HG02970 (cell line): ENCODE measurements around the gene LSS.
"Not testable (repeated sequence)": the region's sequence is repeated elsewhere in the genome, so short reads cannot be mapped to it uniquely, and the experiment has no call there.

ENCODE experiments used
- ATAC-seq: cut with Tn5 transposase; IDR thresholded peaks from one replicate; pipeline ENCODE4 v1.9.1; 2021; ENCODE audit warnings: mild to moderate bottlenecking, moderate library complexity, moderate number of reproducible peaks; ENCODE audit not compliant: unreplicated experiment, low FRiP score

The LSS gene

GRCh38 chr21:46188226-46189212, 40.1 kb downstream of the LSS start:
- ATAC-seq = no peak

DNA sequence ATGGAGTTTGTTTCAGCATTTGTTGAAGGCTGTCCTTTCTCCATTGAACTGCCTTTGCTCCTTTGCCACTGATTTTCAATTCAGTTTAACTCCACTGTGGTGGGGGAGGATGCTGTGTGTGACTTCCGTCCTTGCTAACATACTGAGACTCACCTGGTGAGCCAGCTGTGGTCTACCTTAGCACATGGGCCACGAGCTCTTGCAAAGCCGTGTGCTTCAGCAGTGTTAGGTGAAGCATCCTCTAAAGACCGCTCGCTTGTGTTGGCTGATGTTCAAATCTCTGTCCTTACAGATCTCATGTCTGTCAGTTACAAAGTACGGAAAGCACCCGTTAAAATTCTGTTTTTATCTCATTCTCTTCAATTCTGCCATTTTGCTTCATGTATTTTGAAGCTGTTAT, 40.8 kb downstream of the LSS start:
- no peak for ATAC-seq

GRCh38 chr21:46187261-46187660, 41.3 kb downstream of the LSS start:
- ATAC-seq = no peak

GRCh38 chr21:46185716-46186115, 42.9 kb downstream of the LSS start:
- ATAC-seq = no peak

DNA sequence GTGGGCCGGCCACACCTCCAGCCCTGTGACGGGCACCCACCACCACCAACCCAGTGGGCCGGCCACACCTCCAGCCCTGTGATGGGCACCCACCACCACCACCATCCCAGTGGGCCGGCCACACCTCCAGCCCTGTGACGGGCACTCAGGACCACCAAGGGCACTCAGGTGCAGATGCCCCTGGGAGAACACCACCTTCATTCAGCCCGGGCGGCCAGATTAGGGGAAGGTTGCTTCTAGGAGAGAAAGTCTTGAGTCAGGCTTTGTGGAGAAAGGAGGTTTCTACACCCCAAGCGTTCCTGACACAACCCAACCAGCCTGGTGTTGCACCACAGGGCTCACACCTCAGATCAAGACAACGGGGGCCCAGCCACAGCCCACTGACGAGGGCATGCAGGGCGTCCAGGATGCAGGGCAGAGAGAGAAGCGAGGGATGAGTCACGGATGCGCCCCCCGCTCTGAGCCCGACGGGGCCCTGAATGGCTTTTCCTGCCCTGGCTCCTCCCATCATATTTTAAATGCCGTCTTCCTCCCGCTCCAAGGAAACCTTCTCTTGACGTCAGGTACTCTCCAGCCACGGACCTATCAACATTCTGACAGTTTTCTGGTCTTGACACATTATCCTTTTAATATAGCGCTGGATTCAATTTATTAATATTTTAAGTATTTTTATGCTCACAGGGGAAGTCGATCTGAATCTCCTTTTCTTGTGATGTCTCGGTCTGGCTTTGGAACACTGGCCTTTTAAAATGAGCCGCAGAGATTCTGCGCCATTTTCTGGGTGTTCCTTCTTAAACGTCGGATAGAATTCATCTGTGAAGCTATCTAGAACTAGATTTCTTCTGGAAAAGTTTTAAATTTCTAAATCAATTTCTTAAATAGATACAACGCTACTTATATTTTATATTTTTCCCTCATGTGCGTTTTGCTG, 43.7 kb downstream of the LSS start:
- ATAC-seq = no peak

GRCh38 chr21:46183910-46184624, 44.5 kb downstream of the LSS start, which contains the start of gene SPATC1L:
TSS of gene SPATC1L (minus strand) at chr21:46184459. CDS start at chr21:46182816, 1,643 bp downstream.
- ATAC-seq = no peak

GRCh38 chr21:46183337-46183909, 45.2 kb downstream of the LSS start:
- ATAC-seq = not testable (repeated sequence)

DNA sequence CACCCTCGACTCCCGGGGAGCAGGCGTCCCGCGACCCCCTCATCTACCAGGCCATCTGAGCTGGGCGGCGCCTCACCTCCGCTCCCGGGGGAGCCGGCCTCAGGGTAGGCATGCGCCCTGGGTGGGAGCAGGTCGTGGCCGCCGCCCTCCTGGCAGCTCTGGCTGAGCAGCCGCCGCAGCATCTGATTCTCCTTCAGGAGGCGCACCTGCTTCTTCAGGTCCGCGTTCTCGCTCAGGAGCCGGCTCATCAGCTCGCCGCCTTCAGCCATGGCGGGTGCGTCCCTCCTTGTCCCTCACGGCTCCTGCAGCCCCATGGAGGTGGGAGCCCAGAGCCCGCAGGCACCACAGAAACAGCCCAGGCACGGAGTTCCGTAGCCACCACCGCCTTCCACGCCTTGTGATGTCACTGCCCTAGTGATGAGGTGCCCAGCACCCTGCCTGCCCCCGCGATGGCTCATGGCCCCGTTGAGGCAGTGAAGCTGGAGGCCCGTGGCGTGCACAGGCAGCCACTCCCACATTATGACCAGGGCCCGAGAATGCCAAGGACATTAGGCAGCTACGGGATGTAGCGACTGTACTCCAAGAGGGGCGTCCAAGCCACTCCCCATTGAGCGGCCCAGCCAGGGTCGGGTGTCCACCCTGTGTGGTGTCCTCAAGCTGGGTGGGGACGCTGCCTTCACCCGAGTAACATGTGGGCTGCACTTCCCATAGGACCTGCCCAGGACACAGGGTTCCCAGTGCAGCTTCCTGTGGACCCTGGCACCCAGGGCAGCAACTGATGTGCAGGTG, 45.8 kb downstream of the LSS start:
- ATAC-seq = no peak

- ATAC-seq = no peak
These were observed 46.5 kb downstream of the LSS start for GRCh38 chr21:46181953-46182547.

DNA sequence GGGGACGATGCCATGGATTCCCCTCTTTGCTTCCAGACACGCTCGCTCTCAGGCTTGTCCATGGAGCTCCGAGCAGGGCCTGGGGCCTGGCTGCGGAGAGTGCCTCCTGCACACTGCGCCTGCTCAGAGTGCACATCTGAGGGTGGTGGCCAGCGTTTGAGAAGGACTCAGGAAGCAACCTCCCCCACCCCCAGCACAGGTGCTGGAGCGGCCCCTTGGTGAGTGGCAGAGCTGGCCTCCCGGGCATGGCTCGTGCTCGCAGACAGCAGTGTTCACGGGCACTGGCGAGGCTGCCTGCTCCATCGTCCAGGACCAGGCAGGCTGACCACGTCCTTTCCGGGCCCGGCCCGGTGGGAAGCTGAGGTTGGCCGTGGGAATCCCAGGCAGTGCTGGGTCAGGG, 47.1 kb downstream of the LSS start:
- ATAC-seq = no peak

GRCh38 chr21:46180778-46181391, 47.7 kb downstream of the LSS start:
- ATAC-seq = no peak

DNA sequence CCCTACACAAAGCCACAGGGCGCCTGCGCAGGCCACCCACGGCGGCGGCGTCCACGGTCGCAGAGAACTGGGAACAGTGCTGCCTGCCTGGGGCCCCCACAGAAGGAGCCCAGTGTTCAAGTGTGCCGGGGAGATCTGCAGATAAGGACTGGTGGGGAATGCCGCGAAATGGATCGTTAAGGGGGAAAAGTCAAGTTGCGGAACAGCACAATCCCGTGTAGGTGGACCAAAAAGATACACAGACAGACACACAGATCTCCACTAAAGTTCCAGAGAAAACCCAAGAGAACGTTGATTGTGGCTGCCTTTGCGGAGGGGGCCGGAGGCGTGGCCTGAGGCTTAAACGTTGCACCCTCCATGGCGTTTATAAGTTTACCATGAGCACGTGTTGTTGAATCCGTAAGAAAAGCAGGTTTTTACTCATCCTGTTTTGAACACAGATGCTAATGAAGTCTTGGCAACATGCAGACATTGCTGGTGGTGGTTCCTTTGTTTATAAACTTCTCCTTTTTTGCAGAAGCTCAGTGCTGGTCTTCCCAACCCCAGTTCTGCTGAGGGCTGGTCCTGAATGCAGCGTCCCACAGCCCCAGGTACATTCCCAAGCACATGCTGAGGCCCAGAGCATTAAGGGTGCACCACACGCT, 48.4 kb downstream of the LSS start:
- no peak for ATAC-seq

DNA sequence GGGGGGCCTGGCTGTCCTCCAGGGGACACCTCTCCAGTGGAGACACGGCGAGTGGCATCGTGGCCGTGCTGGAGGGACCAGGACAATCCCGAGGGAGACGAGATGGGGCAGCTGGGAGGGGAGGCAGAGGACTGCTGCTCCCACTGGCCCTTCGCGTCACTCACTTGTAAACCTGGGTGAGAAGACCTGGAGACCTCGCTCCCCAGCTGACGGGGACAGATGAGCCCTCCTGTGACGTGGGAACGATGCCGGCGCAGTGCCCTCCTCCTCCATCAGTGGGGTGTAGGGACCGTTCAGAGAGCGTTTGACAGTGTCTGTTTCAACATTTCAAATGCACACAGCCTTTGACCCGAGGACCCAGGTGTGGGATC, 48.9 kb downstream of the LSS start:
- no peak for ATAC-seq

- no peak for ATAC-seq
These were observed 49.6 kb downstream of the LSS start for GRCh38 chr21:46178961-46179360.

- not testable (repeated sequence) for ATAC-seq
These were observed 52.0 kb downstream of the LSS start for GRCh38 chr21:46176443-46177129.

DNA sequence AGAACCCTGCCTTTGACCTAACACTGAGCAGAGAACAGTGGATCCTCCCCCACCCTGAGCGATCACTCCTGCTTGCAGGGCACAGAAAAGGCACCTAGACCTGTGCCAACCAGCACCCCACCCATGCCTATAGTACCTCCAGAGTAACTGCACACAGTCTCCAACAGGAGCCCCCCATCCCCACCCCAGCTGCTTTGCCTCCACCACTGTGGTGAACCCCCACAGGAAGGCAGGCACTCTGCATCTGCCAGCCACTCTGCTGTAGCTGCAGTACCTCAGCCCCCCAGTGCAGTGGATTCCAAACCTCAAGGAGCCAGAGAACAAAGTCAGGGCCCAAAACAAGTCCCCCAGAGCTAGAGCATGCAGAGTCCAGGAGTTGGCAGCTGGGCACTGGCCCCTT, 55.0 kb downstream of the LSS start:
- ATAC-seq = no peak

DNA sequence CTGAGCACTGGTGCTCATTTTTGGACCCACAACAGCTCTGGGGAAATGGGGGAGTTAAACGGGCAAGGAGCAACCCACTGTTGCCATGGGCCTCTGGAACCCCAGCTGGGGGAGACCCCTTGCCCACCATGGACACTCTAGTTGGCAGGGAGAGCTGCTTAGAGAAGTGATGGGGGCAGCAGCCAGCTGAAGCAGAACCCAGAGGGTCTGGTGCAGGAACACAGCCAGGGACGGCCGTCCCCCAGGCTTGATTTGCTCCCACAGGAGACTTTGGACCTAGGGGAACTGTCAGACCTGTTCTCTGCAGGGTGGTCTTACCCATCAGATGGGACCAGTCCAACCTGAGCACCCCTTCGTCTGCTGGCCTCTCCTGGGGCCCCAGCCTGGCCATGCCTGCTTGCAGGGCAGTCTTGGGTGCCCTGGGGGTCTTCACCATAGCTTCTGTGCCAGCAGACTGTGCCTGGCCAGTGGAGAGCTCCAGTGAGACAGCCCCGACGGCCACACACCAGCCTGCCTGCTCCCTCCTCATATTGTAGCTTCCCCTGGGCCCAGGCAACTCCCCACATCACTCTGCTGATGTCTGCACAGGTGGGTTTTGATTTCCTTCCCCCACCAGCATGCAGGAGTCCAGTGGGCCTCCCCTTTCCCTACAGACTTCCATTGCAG, 55.6 kb downstream of the LSS start:
- ATAC-seq = no peak
